Naive thymus-derived CD4-positive, alpha-beta T cell (primary cell): ENCODE results near the gene TMTC2. TPM values are rescaled to one million over a fixed set of nuclear protein-coding genes. Genes with fewer than 3 reads are reported as not detected.

Experiments used
- ATAC-seq: fragments of 150-1000 bp; cut with Tn5 transposase; 2 replicates; pipeline ENCODE4 v1.10.0; 2021; ENCODE audit warnings: mild to moderate bottlenecking, moderate library complexity
- CTCF ChIA-PET: fragments of 350-600 bp; sonication (Branson Sonifier 250); formaldehyde crosslinking; loops from one replicate; lab custom pipeline; 2021; ENCODE audit warnings: antibody characterized with exemption; lab: Charles Lee
- POLR2A ChIA-PET: fragments of 350-600 bp; sonication (Branson Sonifier 250); formaldehyde crosslinking; loops from one replicate; lab custom pipeline; 2021; ENCODE audit warnings: antibody characterized with exemption, inconsistent platforms; lab: Charles Lee
- DNase-seq, 9 donors: peaks; one replicate each; pipeline versions ENCODE4 v3.0.0 to v3.0.0-alpha.2; 2020 to 2022; ENCODE audit warnings: mixed read lengths in 1 of 9
- H3K27ac ChIP-seq: one replicate; pipeline ENCODE4 v1.7.0; 2013; ENCODE audit warnings: mild to moderate bottlenecking, low read depth, low read length, moderate library complexity
- H3K27me3 ChIP-seq, 2 donors: one replicate each; pipeline ENCODE4 v1.7.0; 2013; ENCODE audit warnings: low read length in 2 of 2, mild to moderate bottlenecking in 2 of 2, moderate library complexity in 2 of 2; ENCODE audit not compliant: control insufficient read depth in 2 of 2, insufficient read depth in 2 of 2
- H3K36me3 ChIP-seq, 3 experiments: 1 replicate in 2 of 3; 2 replicates in 1 of 3; pipeline ENCODE4 v1.7.0; 2013; ENCODE audit warnings: low read length in 3 of 3, mild to moderate bottlenecking in 3 of 3, moderate library complexity in 1 of 3; ENCODE audit not compliant: insufficient read depth in 3 of 3, control insufficient read depth in 2 of 3
- H3K4me1 ChIP-seq, 2 donors: one replicate each; pipeline ENCODE4 v1.7.0; 2013; ENCODE audit warnings: low read length in 2 of 2, mild to moderate bottlenecking in 2 of 2, moderate library complexity in 1 of 2; ENCODE audit not compliant: control insufficient read depth in 2 of 2, insufficient read depth in 2 of 2
- H3K4me3 ChIP-seq: 2 replicates; pipeline ENCODE4 v1.7.0; 2013; ENCODE audit warnings: mild to moderate bottlenecking, low read length
- H3K9me3 ChIP-seq, 3 experiments: 1 replicate in 2 of 3; 2 replicates in 1 of 3; pipeline ENCODE4 v1.7.0; 2013; ENCODE audit warnings: low read length in 3 of 3; ENCODE audit not compliant: control insufficient read depth in 2 of 3
- H3K27ac Mint-ChIP-seq, 9 donors: one replicate each; pipeline ENCODE4 v1.8.0; 2020 to 2022; ENCODE audit warnings: mixed read lengths in 9 of 9, mild to moderate bottlenecking in 8 of 9, moderate library complexity in 5 of 9, inconsistent platforms in 2 of 9
- H3K27me3 Mint-ChIP-seq, 5 donors: one replicate each; pipeline ENCODE4 v1.8.0; 2021 to 2022; ENCODE audit warnings: mixed read lengths in 5 of 5, mild to moderate bottlenecking in 1 of 5
- H3K36me3 Mint-ChIP-seq, 5 donors: one replicate each; pipeline ENCODE4 v1.8.0; 2020 to 2022; ENCODE audit warnings: mixed read lengths in 5 of 5, mild to moderate bottlenecking in 3 of 5, inconsistent platforms in 1 of 5
- H3K4me1 Mint-ChIP-seq, 7 donors: one replicate each; pipeline ENCODE4 v1.8.0; 2020 to 2022; ENCODE audit warnings: mixed read lengths in 7 of 7, mild to moderate bottlenecking in 3 of 7, inconsistent platforms in 1 of 7
- H3K4me3 Mint-ChIP-seq, 10 donors: one replicate each; pipeline ENCODE4 v1.8.0; 2020 to 2022; ENCODE audit warnings: mild to moderate bottlenecking in 10 of 10, mixed read lengths in 10 of 10, moderate library complexity in 6 of 10, inconsistent platforms in 2 of 10
- H3K9me3 Mint-ChIP-seq, 11 donors: one replicate each; pipeline ENCODE4 v1.8.0; 2020 to 2022; ENCODE audit warnings: mixed read lengths in 11 of 11, mild to moderate bottlenecking in 4 of 11, inconsistent platforms in 1 of 11, moderate library complexity in 1 of 11
- intact Hi-C, 2 donors: fragments of 100-400 bp; cut with micrococcal nuclease; formaldehyde crosslinking; loops; one replicate each; pipeline ENCODE4 v1.15.1; 2023
- polyA plus RNA-seq, 2 donors: library from polyadenylated mRNA; unstranded; fragments of 300-500 nt; fragmentation: Illumina TruSeq; gene quantifications; one replicate each; pipeline ENCODE4 v1.2.3, GENCODE V29; 2021
- total RNA-seq, 6 experiments: library from RNA in 5 of 6; stranded (reverse) in 5 of 6; gene quantifications; 1 replicate in 5 of 6; 2 replicates in 1 of 6; pipeline ENCODE4 v1.2.3 and lab custom pipeline; 2021 to 2026

TMTC2 gene
- total and polyA plus RNA-seq, 7 experiments from 2014 or later, result 3.1 to 11.1 (median 4.7) TPM; not detected in 2

GRCh38 chr12:82774666-82775065 lies 88.0 kb downstream of the TMTC2 start:
- H3K27ac Mint-ChIP-seq, result no peak overlapping the region
- H3K36me3 ChIP-seq, result no peaks in the 10 kb centered on the region
- no peak overlapping the region for H3K4me3 Mint-ChIP-seq
- H3K9me3 ChIP-seq, result no peaks in the 10 kb centered on the region
- no peak overlapping the region for H3K4me3 ChIP-seq
- H3K4me1 Mint-ChIP-seq, result no peaks in the 10 kb centered on the region
- ATAC-seq (no peak), DNase-seq (no peak)
- H3K4me1 ChIP-seq, result no peaks in the 10 kb centered on the region
- POLR2A ChIA-PET, result no interaction called here
- H3K36me3 Mint-ChIP-seq, result peaks cover 0 to 6% (median 0%) of the 10 kb centered on the region in 5 donors
- no peak overlapping the region for H3K27ac ChIP-seq
- CTCF ChIA-PET, result no interaction called here
- no peaks in the 10 kb centered on the region for H3K9me3 Mint-ChIP-seq
- H3K27me3 ChIP-seq, result no peaks in the 10 kb centered on the region
- H3K27me3 Mint-ChIP-seq, result peaks cover 0 to 4% (median 0%) of the 10 kb centered on the region in 5 donors
- intact Hi-C loops, result no loop called here

- intact Hi-C loops, result no loop called here
- ChIA-PET POLR2A (no interaction called here), CTCF (no interaction called here)
- Histone ChIP-seq H3K9me3 (no peaks in the 10 kb centered on the region), H3K27ac (no peak overlapping the region), H3K4me3 (no peak overlapping the region), H3K4me1 (no peaks in the 10 kb centered on the region), H3K36me3 (no peaks in the 10 kb centered on the region), H3K27me3 (no peaks in the 10 kb centered on the region)
- H3K4me1 Mint-ChIP-seq, result peaks cover 0 to 1% (median 0%) of the 10 kb centered on the region in 7 donors
- H3K27me3 Mint-ChIP-seq, result peaks cover 0 to 4% (median 0%) of the 10 kb centered on the region in 5 donors
- no peak overlapping the region for H3K4me3 Mint-ChIP-seq
- no peak for ATAC-seq
- no peaks in the 10 kb centered on the region for H3K9me3 Mint-ChIP-seq
- no peak overlapping the region for H3K27ac Mint-ChIP-seq
- H3K36me3 Mint-ChIP-seq, result peaks cover 0 to 2% (median 0%) of the 10 kb centered on the region in 5 donors
- no peak for DNase-seq
Measured at GRCh38 chr12:82780517-82780916, 93.8 kb downstream of the TMTC2 start.

GRCh38 chr12:82781309-82781997 lies 94.7 kb downstream of the TMTC2 start:
- H3K27ac ChIP-seq, result no peak overlapping the region
- H3K9me3 ChIP-seq, result no peaks in the 10 kb centered on the region
- no peaks in the 10 kb centered on the region for H3K36me3 Mint-ChIP-seq
- no peaks in the 10 kb centered on the region for H3K9me3 Mint-ChIP-seq
- DNase-seq (no peak), ATAC-seq (no peak)
- H3K27me3 Mint-ChIP-seq, result peaks cover 0 to 4% (median 0%) of the 10 kb centered on the region in 5 donors
- H3K4me1 ChIP-seq, result no peaks in the 10 kb centered on the region
- intact Hi-C loops, result no loop called here
- H3K27me3 ChIP-seq, result no peaks in the 10 kb centered on the region
- no peak overlapping the region for H3K4me3 Mint-ChIP-seq
- POLR2A ChIA-PET, result no interaction called here
- CTCF ChIA-PET, result no interaction called here
- H3K36me3 ChIP-seq, result no peaks in the 10 kb centered on the region
- H3K27ac Mint-ChIP-seq, result no peak overlapping the region
- peaks cover 0 to 1% (median 0%) of the 10 kb centered on the region in 7 donors for H3K4me1 Mint-ChIP-seq
- H3K4me3 ChIP-seq, result no peak overlapping the region

- no peak for DNase-seq
- Mint-ChIP-seq H3K27me3 (peaks cover 0 to 2% (median 0%) of the 10 kb centered on the region in 5 donors), H3K36me3 (no peaks in the 10 kb centered on the region), H3K9me3 (no peaks in the 10 kb centered on the region), H3K27ac (no peak overlapping the region), H3K4me1 (peaks cover 0 to 1% (median 0%) of the 10 kb centered on the region in 7 donors), H3K4me3 (no peak overlapping the region)
- ChIA-PET POLR2A (no interaction called here), CTCF (no interaction called here)
- H3K36me3 ChIP-seq, result no peaks in the 10 kb centered on the region
- intact Hi-C loops, result no loop called here
- H3K27ac ChIP-seq, result no peak overlapping the region
- H3K27me3 ChIP-seq, result no peaks in the 10 kb centered on the region
- no peaks in the 10 kb centered on the region for H3K4me1 ChIP-seq
- H3K4me3 ChIP-seq, result no peak overlapping the region
- no peak for ATAC-seq
- H3K9me3 ChIP-seq, result no peaks in the 10 kb centered on the region
Measured at GRCh38 chr12:82783435-82783834, 96.7 kb downstream of the TMTC2 start.

GRCh38 chr12:82787016-82787415 lies 100.3 kb downstream of the TMTC2 start:
- peaks cover 0 to 1% (median 0%) of the 10 kb centered on the region in 7 donors for H3K4me1 Mint-ChIP-seq
- no peak overlapping the region for H3K4me3 Mint-ChIP-seq
- H3K9me3 ChIP-seq, result no peaks in the 10 kb centered on the region
- H3K9me3 Mint-ChIP-seq, result no peaks in the 10 kb centered on the region
- no peak overlapping the region for H3K4me3 ChIP-seq
- H3K27ac Mint-ChIP-seq, result no peak overlapping the region
- no peaks in the 10 kb centered on the region for H3K36me3 ChIP-seq
- DNase-seq, result no peak
- no peaks in the 10 kb centered on the region for H3K36me3 Mint-ChIP-seq
- H3K4me1 ChIP-seq, result no peaks in the 10 kb centered on the region
- ATAC-seq, result no peak
- H3K27me3 Mint-ChIP-seq, result no peaks in the 10 kb centered on the region
- CTCF ChIA-PET, result no interaction called here
- intact Hi-C loops, result no loop called here
- H3K27ac ChIP-seq, result no peak overlapping the region
- POLR2A ChIA-PET, result no interaction called here
- H3K27me3 ChIP-seq, result no peaks in the 10 kb centered on the region

GRCh38 chr12:82788594-82788993 lies 101.9 kb downstream of the TMTC2 start:
- Histone ChIP-seq H3K4me3 (no peak overlapping the region), H3K9me3 (no peaks in the 10 kb centered on the region), H3K27me3 (no peaks in the 10 kb centered on the region), H3K36me3 (no peaks in the 10 kb centered on the region), H3K27ac (no peak overlapping the region), H3K4me1 (no peaks in the 10 kb centered on the region)
- ATAC-seq (no peak), DNase-seq (no peak)
- ChIA-PET CTCF (no interaction called here), POLR2A (no interaction called here)
- no peaks in the 10 kb centered on the region for H3K36me3 Mint-ChIP-seq
- H3K4me3 Mint-ChIP-seq, result no peak overlapping the region
- intact Hi-C loops, result no loop called here
- H3K4me1 Mint-ChIP-seq, result no peaks in the 10 kb centered on the region
- no peak overlapping the region for H3K27ac Mint-ChIP-seq
- no peaks in the 10 kb centered on the region for H3K9me3 Mint-ChIP-seq
- no peaks in the 10 kb centered on the region for H3K27me3 Mint-ChIP-seq

- no peaks in the 10 kb centered on the region for H3K4me1 ChIP-seq
- no peaks in the 10 kb centered on the region for H3K9me3 ChIP-seq
- no peak for ATAC-seq
- H3K4me3 Mint-ChIP-seq, result no peak overlapping the region
- H3K9me3 Mint-ChIP-seq, result peaks cover 0 to 1% (median 0%) of the 10 kb centered on the region in 11 donors
- H3K36me3 ChIP-seq, result no peaks in the 10 kb centered on the region
- H3K27ac Mint-ChIP-seq, result no peak overlapping the region
- no peak for DNase-seq
- CTCF ChIA-PET, result no interaction called here
- no peak overlapping the region for H3K27ac ChIP-seq
- peaks cover 0 to 4% (median 0%) of the 10 kb centered on the region in 5 donors for H3K36me3 Mint-ChIP-seq
- POLR2A ChIA-PET, result no interaction called here
- H3K4me3 ChIP-seq, result no peak overlapping the region
- intact Hi-C loops, result no loop called here
- no peaks in the 10 kb centered on the region for H3K4me1 Mint-ChIP-seq
- H3K27me3 Mint-ChIP-seq, result no peaks in the 10 kb centered on the region
- no peaks in the 10 kb centered on the region for H3K27me3 ChIP-seq
Measured at GRCh38 chr12:82789674-82790073, 103.0 kb downstream of the TMTC2 start.
